ENCODE measurements around the gene DUSP22.

DNA sequence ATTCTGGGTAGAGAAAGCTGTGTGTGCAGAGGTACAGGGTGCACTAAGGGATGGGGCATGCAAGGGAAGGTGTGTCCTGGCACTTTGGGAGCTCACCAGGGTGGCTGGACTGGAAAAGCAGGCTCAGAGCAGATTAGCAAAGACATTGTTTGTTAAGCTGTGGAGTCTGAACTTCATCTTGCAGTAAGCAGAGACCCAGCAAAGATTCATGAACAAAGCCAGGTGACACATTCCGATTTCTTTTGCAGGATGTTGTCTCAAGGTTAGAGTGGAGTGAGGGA is 28.8 kb downstream of the DUSP22 start:
- no peak for TF ChIP-seq POLR2A (IDR thresholded peaks at IDR 0.05; ENCODE audit: low read depth, low read length)
- TF ChIP-seq POLR2AphosphoS5 (IDR thresholded peaks at IDR 0.05; ENCODE audit: low read depth, low read length) = peak; percentile 38; the same call in 1 of the 2 replicates
